GM12865 (cell line): ENCODE results near the gene HIPK4.
"Not testable (repeated sequence)": the region's sequence is repeated elsewhere in the genome, so short reads cannot be mapped to it uniquely, and the experiment has no call there.

ENCODE experiments used
- DNase-seq: peaks from one replicate; pipeline ENCODE4 v3.0.0; 2010; ENCODE audit warnings: low read depth
- H3K4me3 ChIP-seq: 2 replicates; pipeline ENCODE4 v1.5.1; 2011; ENCODE audit warnings: mild to moderate bottlenecking, low read depth, low read length, control low read depth
- TF ChIP-seq, protein P1 (sequence below): IDR thresholded peaks from 2 replicates; pipeline ENCODE4 v1.5.1; 2011; ENCODE audit warnings: low read length, control low read depth, low read depth, inconsistent platforms; ENCODE audit not compliant: insufficient read depth; ENCODE audit errors: missing control alignments

HIPK4 gene

GRCh38 chr19:40339018-40339728 is 50.8 kb downstream of the HIPK4 start:
- no peak overlapping the region for H3K4me3 ChIP-seq
- no peak for DNase-seq
- TF ChIP-seq, protein P1, sequence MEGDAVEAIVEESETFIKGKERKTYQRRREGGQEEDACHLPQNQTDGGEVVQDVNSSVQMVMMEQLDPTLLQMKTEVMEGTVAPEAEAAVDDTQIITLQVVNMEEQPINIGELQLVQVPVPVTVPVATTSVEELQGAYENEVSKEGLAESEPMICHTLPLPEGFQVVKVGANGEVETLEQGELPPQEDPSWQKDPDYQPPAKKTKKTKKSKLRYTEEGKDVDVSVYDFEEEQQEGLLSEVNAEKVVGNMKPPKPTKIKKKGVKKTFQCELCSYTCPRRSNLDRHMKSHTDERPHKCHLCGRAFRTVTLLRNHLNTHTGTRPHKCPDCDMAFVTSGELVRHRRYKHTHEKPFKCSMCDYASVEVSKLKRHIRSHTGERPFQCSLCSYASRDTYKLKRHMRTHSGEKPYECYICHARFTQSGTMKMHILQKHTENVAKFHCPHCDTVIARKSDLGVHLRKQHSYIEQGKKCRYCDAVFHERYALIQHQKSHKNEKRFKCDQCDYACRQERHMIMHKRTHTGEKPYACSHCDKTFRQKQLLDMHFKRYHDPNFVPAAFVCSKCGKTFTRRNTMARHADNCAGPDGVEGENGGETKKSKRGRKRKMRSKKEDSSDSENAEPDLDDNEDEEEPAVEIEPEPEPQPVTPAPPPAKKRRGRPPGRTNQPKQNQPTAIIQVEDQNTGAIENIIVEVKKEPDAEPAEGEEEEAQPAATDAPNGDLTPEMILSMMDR: no peak

DNA sequence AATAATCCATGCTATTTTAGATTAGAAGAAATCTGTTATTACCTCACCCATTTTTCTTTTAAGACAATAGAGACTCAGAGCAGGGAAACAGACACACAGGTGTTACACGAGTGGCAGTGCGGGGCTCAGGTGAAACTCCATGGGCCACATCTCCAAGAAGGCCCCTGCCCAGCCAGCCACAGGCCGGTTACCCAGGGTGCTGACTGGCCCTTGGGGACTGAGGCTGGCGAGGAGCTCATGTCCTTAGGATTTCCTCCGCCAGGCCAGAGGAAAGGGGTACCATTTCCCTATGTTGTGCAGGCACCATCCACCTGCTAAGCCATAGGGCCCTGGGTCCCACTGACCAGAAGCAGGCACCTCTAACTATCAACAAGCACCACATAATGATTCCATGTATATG is 52.4 kb downstream of the HIPK4 start:
- H3K4me3 ChIP-seq: no peak overlapping the region
- TF ChIP-seq, protein P1: no peak
- no peak for DNase-seq

DNA sequence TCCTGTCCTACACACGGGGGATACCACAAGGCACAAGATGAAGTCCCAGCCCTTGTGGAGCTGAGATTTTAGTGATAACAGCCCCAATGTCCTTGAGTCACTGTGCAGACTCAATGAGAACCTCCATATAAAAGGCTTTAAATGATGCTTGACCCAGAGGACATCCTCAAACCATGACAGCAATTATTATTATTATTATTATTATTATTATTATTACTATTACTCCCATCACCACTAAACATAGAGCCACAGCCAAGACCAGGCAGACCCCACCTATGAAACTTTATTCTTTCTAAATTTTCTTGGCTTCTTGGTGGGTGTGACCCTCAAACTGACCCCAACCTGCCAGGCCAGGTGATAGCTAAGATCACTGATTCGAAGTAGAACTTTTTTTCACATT is 52.9 kb downstream of the HIPK4 start:
- H3K4me3 ChIP-seq: no peak overlapping the region
- DNase-seq: no peak
- TF ChIP-seq, protein P1: no peak

DNA sequence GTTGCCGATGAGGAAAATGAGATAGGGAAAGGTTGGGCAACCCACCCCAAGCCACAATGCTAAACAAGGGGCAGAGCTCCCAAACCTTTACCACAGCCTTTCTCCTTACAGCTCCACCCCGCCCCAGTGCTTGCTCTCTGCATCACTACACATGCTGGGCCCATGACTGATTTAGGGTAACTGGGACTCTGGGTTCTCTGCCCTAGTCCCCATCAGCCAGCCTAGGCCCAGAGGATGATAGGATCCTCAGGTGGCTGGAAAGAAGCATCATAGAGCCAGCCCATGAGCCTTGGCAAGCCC is 53.4 kb downstream of the HIPK4 start:
- H3K4me3 ChIP-seq: no peak overlapping the region
- TF ChIP-seq, protein P1: no peak
- DNase-seq: no peak

DNA sequence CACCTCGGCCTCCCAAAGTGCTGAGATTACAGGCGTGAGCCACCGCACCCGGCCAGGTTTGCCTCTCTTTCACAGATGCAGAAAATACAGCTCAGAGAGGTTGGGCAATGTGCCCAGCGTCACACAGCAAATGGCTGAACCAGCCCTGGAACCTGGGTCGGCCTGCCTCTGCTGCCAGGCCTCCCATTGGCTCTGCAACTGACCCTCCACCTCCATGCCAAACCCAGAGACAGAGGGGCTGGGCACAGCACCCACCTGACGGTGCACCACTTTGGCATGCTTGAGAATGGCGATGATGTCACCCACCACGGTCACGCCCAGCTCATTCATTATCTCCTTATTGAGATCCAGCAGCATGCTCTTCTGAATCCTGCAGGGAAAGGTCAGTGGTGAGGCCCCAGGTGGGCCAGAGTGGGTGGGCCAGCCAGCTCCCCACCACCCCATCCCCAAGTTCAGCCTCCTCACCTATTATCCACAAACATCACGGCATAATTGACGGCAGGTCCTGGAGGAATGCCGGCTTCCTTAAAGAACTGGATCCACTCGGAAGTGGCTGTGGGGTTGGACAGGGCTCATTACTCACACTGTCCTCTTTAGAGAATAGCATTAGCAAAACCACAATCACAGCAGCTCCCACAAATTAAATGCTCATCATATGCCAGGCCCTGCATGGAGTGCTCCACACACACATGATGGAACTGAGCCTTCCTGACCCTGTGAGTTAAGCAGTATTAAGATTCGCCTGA is 54.0 kb downstream of the HIPK4 start:
- TF ChIP-seq, protein P1: no peak
- DNase-seq: no peak
- no peak overlapping the region for H3K4me3 ChIP-seq

GRCh38 chr19:40335101-40335500 is 54.9 kb downstream of the HIPK4 start:
- TF ChIP-seq, protein P1: no peak
- DNase-seq: no peak
- no peak overlapping the region for H3K4me3 ChIP-seq

GRCh38 chr19:40333083-40333482 is 56.9 kb downstream of the HIPK4 start:
- not testable (repeated sequence) for H3K4me3 ChIP-seq, DNase-seq
